H1 (cell line): ENCODE results near the gene GMFB. TPM values are rescaled to one million over a fixed set of nuclear protein-coding genes. Genes with fewer than 3 reads are reported as not detected.
"Not testable (repeated sequence)": the region's sequence is repeated elsewhere in the genome, so short reads cannot be mapped to it uniquely, and the experiment has no call there.

Experiments used
- CTCF ChIA-PET: fragments of 300-600 bp; sonication (Branson Sonifier 250); formaldehyde crosslinking; loops from one replicate; lab custom pipeline; 2021; ENCODE audit not compliant: partially characterized antibody; lab: Charles Lee
- POLR2A ChIA-PET: fragments of 300-600 bp; sonication (Branson Sonifier 250); formaldehyde crosslinking; loops from one replicate; lab custom pipeline; 2021; ENCODE audit warnings: inconsistent platforms; ENCODE audit not compliant: partially characterized antibody; lab: Charles Lee
- DNase-seq, 2 experiments: peaks; one replicate each; pipeline versions ENCODE4 v3.0.0 to v3.0.0-alpha.2; 2010 to 2022; ENCODE audit warnings: low spot score in 2 of 2, low read depth in 1 of 2, mixed read lengths in 1 of 2
- FAIRE-seq: peaks from 2 replicates; lab custom pipeline; 2011; peaks lifted over from hg19 to GRCh38; lab: Jason Lieb, UNC
- H2AFZ ChIP-seq: 2 replicates; pipeline ENCODE4 v1.8.1; 2012; ENCODE audit warnings: low read length, inconsistent platforms
- H2AK5ac ChIP-seq: 2 replicates; pipeline ENCODE4 v1.6.1; 2013; ENCODE audit warnings: low read depth, low read length
- H2BK120ac ChIP-seq: replicated peaks from 2 replicates; pipeline ENCODE3; 2013; ENCODE audit warnings: low read depth, low read length, inconsistent platforms
- H2BK12ac ChIP-seq: 2 replicates; pipeline ENCODE4 v1.6.1; 2013; ENCODE audit warnings: low read depth, low read length
- H2BK15ac ChIP-seq: 2 replicates; pipeline ENCODE4 v1.6.1; 2013; ENCODE audit warnings: low read length
- H2BK20ac ChIP-seq: 2 replicates; pipeline ENCODE4 v1.6.1; 2013; ENCODE audit warnings: low read length
- H2BK5ac ChIP-seq: 2 replicates; pipeline ENCODE4 v1.6.1; 2013; ENCODE audit warnings: low read depth, low read length
- H3K14ac ChIP-seq: 2 replicates; pipeline ENCODE4 v1.6.1; 2013; ENCODE audit warnings: inconsistent platforms; ENCODE audit not compliant: insufficient read length
- H3K18ac ChIP-seq: 2 replicates; pipeline ENCODE4 v1.6.1; 2013; ENCODE audit warnings: low read length; ENCODE audit errors: extremely low read depth
- H3K23ac ChIP-seq: 2 replicates; pipeline ENCODE4 v1.6.1; 2013; ENCODE audit warnings: inconsistent platforms; ENCODE audit not compliant: insufficient read length
- H3K23me2 ChIP-seq: 2 replicates; pipeline ENCODE4 v1.6.1; 2013; ENCODE audit warnings: low read depth, low read length
- H3K27ac ChIP-seq: 2 replicates; pipeline ENCODE4 v1.6.1; 2011; ENCODE audit warnings: low read depth, low read length, inconsistent platforms
- H3K27me3 ChIP-seq, 4 experiments: replicated peaks in 1 of 4; 1 replicate in 1 of 4; 2 replicates in 3 of 4; pipeline versions ENCODE4 v1.6.1 to v1.8.1; 2011 to 2013; ENCODE audit warnings: low read length in 3 of 4, mild to moderate bottlenecking in 3 of 4, inconsistent platforms in 2 of 4, mixed read lengths in 2 of 4, moderate library complexity in 1 of 4; ENCODE audit not compliant: control insufficient read depth in 3 of 4, insufficient read depth in 3 of 4; ENCODE audit errors: extremely low read depth in 1 of 4
- H3K36me3 ChIP-seq, 4 experiments: 2 replicates each; pipeline versions ENCODE4 v1.6.1 to v1.8.1; 2011 to 2013; ENCODE audit warnings: mild to moderate bottlenecking in 4 of 4, low read length in 3 of 4, moderate library complexity in 2 of 4, control low read depth in 1 of 4, inconsistent platforms in 1 of 4; ENCODE audit not compliant: insufficient read depth in 4 of 4, control insufficient read depth in 2 of 4
- H3K4ac ChIP-seq: replicated peaks from 2 replicates; pipeline ENCODE3; 2013; ENCODE audit warnings: low read length, low read depth, mixed read lengths, inconsistent platforms; ENCODE audit not compliant: insufficient read length
- H3K4me1 ChIP-seq, 4 experiments: replicated peaks in 1 of 4; 1 replicate in 1 of 4; 2 replicates in 3 of 4; pipeline versions ENCODE4 v1.6.1 to v1.8.1; 2011 to 2013; ENCODE audit warnings: low read length in 3 of 4, inconsistent platforms in 2 of 4, mixed read lengths in 1 of 4; ENCODE audit not compliant: insufficient read depth in 4 of 4, control insufficient read depth in 3 of 4
- H3K4me2 ChIP-seq, 2 experiments: 2 replicates each; pipeline versions ENCODE4 v1.6.1 to v1.8.1; 2011 to 2013; ENCODE audit warnings: low read depth in 2 of 2, low read length in 2 of 2, control low read depth in 1 of 2, inconsistent platforms in 1 of 2, mild to moderate bottlenecking in 1 of 2; ENCODE audit not compliant: insufficient read depth in 1 of 2
- H3K4me3 ChIP-seq, 4 experiments: fragments of 200-600, 300-600 bp in 1 of 4; sonication (generic), shearing (Covaris generic), sonication (Bioruptor Twin) in 1 of 4; 2 replicates each; pipeline versions ENCODE4 v1.5.1 to v1.8.1; 2011 to 2016; ENCODE audit warnings: low read length in 4 of 4, low read depth in 3 of 4, control low read depth in 2 of 4, inconsistent platforms in 2 of 4, mild to moderate bottlenecking in 2 of 4, mixed read lengths in 1 of 4, moderate library complexity in 1 of 4; ENCODE audit not compliant: insufficient read depth in 2 of 4; ENCODE audit errors: extremely low read depth in 1 of 4
- H3K56ac ChIP-seq: replicated peaks from 2 replicates; pipeline ENCODE3; 2013; ENCODE audit warnings: low read depth, mild to moderate bottlenecking, mixed read lengths, low read length, inconsistent platforms; ENCODE audit not compliant: insufficient read length
- H3K79me1 ChIP-seq: 2 replicates; pipeline ENCODE4 v1.6.1; 2013; ENCODE audit warnings: low read depth, low read length, control low read depth
- H3K79me2 ChIP-seq, 2 experiments: 2 replicates each; pipeline versions ENCODE4 v1.6.1 to v1.8.1; 2012 to 2013; ENCODE audit warnings: low read length in 2 of 2, mild to moderate bottlenecking in 2 of 2, inconsistent platforms in 1 of 2; ENCODE audit not compliant: insufficient read depth in 2 of 2, control insufficient read depth in 1 of 2
- H3K9ac ChIP-seq, 4 experiments: replicated peaks in 1 of 4; 1 replicate in 1 of 4; 2 replicates in 3 of 4; pipeline versions ENCODE4 v1.6.1 to v1.8.1; 2011 to 2013; ENCODE audit warnings: low read depth in 3 of 4, low read length in 3 of 4, control low read depth in 2 of 4, mild to moderate bottlenecking in 2 of 4, moderate library complexity in 2 of 4, inconsistent platforms in 1 of 4; ENCODE audit errors: extremely low read depth in 1 of 4
- H3K9me3 ChIP-seq, 2 experiments: 2 replicates each; pipeline versions ENCODE4 v1.6.1 to v1.8.1; 2012 to 2013; ENCODE audit warnings: mild to moderate bottlenecking in 2 of 2, moderate library complexity in 2 of 2, control low read depth in 1 of 2, inconsistent platforms in 1 of 2, low read depth in 1 of 2, low read length in 1 of 2, mixed read lengths in 1 of 2; ENCODE audit not compliant: insufficient read depth in 2 of 2
- H4K20me1 ChIP-seq, 2 experiments: replicated peaks in 1 of 2; 2 replicates each; pipeline versions ENCODE3 to v1.8.1; 2011 to 2013; ENCODE audit warnings: inconsistent platforms in 2 of 2, low read length in 2 of 2, mild to moderate bottlenecking in 1 of 2; ENCODE audit not compliant: insufficient read depth in 2 of 2, control insufficient read depth in 1 of 2
- H4K5ac ChIP-seq: 2 replicates; pipeline ENCODE4 v1.6.1; 2013; ENCODE audit warnings: low read length, low read depth, mixed read lengths, inconsistent platforms; ENCODE audit not compliant: insufficient read length
- H4K8ac ChIP-seq: 2 replicates; pipeline ENCODE4 v1.8.0; 2013; ENCODE audit warnings: mild to moderate bottlenecking, moderate library complexity, low read length, inconsistent platforms; ENCODE audit not compliant: insufficient read depth; ENCODE audit errors: extremely low read depth
- H4K91ac ChIP-seq: replicated peaks from 2 replicates; pipeline ENCODE3; 2013; ENCODE audit warnings: low read length, mixed read lengths, inconsistent platforms; ENCODE audit not compliant: insufficient read length
- WGBS, 2 experiments: shearing (Covaris generic) in 1 of 2; methylation state at CpG; one replicate each; pipeline versions ENCODE4 v1.1.6 to v1.1.7; 2013 to 2015; ENCODE audit warnings: low lambda C conversion rate in 2 of 2, mixed read lengths in 2 of 2, inconsistent platforms in 1 of 2, low coverage in 1 of 2, missing lambda C conversion rate in 1 of 2; ENCODE audit not compliant: insufficient replicate concordance in 2 of 2, insufficient coverage in 1 of 2, insufficient read length in 1 of 2; ENCODE audit errors: extremely low coverage in 1 of 2, missing lambda C conversion rate in 1 of 2; 5-methylcytosine and 5-hydroxymethylcytosine counted together
- polyA plus RNA-seq, 7 experiments: library from polyadenylated mRNA; depleted of rRNA in 3 of 7; stranded (reverse) in 5 of 7; unstranded in 2 of 7; fragments of >200 nt in 5 of 7; fragments of 200-250 nt in 2 of 7; gene quantifications; 1 replicate in 5 of 7; 2 replicates in 1 of 7; 4 replicates in 1 of 7; pipeline versions ENCODE4 v1.2.1 to v1.2.3, GENCODE V29; 2011 to 2013; ENCODE audit warnings: missing spikeins in 2 of 7, mixed read lengths in 2 of 7
- total RNA-seq: library from RNA; stranded (reverse); fragmentation: NEBNext Ultra II Directional; extraction: Animal tissue kit (Norgen Biotek cat#: 25700); gene quantifications from 2 replicates; pipeline ENCODE4 v1.2.1, GENCODE V29; 2021

Gene GMFB
- total and polyA plus RNA-seq, 2 of the 8 experiments (the other 6 are each of a cell fraction or from before 2014, with no cell fraction given), result 17.9 to 77.3 TPM

DNA sequence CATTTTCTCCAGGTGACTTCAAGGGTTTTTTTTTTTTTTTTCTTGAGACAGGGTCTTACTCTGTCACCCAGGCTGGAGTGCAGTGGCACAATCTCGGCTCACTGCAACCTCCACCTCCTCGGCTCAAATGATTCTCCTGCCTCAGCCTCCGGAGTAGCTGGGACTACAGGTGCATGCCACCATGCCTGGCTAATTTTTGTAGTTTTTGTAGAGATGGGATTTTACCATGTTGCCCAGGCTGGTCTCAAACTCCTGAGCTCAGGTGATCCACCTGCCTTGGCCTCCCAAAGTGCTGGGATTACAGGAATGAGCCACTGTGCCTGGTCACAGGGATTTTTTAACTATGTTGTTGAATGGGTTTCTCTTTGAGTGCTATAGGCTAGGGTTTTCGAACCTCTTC lies 50.8 kb downstream of the GMFB start:
- H3K27ac ChIP-seq, H3K9ac ChIP-seq, H3K79me1 ChIP-seq, H3K4me3 ChIP-seq, H2BK20ac ChIP-seq, H3K27me3 ChIP-seq, H3K14ac ChIP-seq, DNase-seq, H4K20me1 ChIP-seq, H2BK12ac ChIP-seq, H2AK5ac ChIP-seq, H3K23ac ChIP-seq, H3K9me3 ChIP-seq, H3K4me2 ChIP-seq, H3K56ac ChIP-seq, H4K8ac ChIP-seq, H3K36me3 ChIP-seq, H2BK120ac ChIP-seq, H2BK15ac ChIP-seq, H3K23me2 ChIP-seq, H4K91ac ChIP-seq, H4K5ac ChIP-seq, H3K4ac ChIP-seq, H3K18ac ChIP-seq, H2AFZ ChIP-seq, H3K4me1 ChIP-seq, H2BK5ac ChIP-seq, FAIRE-seq: not testable (repeated sequence)
- H3K79me2 ChIP-seq, result peaks cover 31 to 77% of the 10 kb centered on the region in 2 experiments
- ChIA-PET POLR2A (interaction anchor here (0.6 to 1.8 kb wide), 6 partner anchors 9 to 75 kb away, joined by 3 to 5 read pairs (median 4); no protein-coding TSS in a partner anchor), CTCF (interaction anchor here (1.1 to 1.3 kb wide), 2 partner anchors 9 to 17 kb away, joined by 5 to 6 read pairs; no protein-coding TSS in a partner anchor)
- 89% methylated on average over 4 of the region's 4 CpGs; no CpG with 5 or more reads in 1 of the 2 experiments for WGBS, 2 experiments
